T-helper 2 cell treated with Interferon-gamma antibody and Interleukin-4, amounts not matched to agents 100 ng/mL and 5 ng/mL, for 36 hours (primary cell): ENCODE measurements around the gene DGLUCY. TPM values are rescaled to one million over a fixed set of nuclear protein-coding genes. Genes with fewer than 3 reads are reported as not detected.
"Not testable (repeated sequence)": the region's sequence is repeated elsewhere in the genome, so short reads cannot be mapped to it uniquely, and the experiment has no call there.

Experiments used
- intact Hi-C: fragments of 100-400 bp; cut with micrococcal nuclease; formaldehyde crosslinking; loops from one replicate; pipeline ENCODE4 v1.15.1; 2023
- total RNA-seq: library from RNA; stranded (reverse); gene quantifications from 2 replicates; pipeline ENCODE4 v1.2.3, GENCODE V29; 2022

The DGLUCY gene
- total RNA-seq, 1 donor from 2014 or later, result 96.7 TPM

DNA sequence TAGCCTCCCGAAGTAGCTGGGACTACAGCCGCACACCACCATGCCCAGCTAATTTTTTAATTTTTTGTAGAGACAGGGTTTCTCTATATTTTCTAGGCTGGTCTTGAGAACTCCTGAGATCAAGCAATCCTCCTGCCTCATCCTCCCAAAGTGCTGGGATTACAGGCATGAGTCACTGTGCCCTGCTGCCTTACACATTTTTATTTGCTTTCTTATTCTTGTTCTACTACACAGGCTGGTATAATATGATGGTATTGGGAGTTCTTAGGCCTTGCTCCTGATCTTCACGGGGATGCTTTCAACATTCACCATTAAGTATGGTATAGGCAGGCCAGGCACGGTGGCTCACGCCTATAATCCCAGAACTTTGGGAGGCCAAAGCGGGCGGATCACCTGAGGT is 21.2 kb downstream of the DGLUCY start:
- intact Hi-C loops, result no loop called here

DNA sequence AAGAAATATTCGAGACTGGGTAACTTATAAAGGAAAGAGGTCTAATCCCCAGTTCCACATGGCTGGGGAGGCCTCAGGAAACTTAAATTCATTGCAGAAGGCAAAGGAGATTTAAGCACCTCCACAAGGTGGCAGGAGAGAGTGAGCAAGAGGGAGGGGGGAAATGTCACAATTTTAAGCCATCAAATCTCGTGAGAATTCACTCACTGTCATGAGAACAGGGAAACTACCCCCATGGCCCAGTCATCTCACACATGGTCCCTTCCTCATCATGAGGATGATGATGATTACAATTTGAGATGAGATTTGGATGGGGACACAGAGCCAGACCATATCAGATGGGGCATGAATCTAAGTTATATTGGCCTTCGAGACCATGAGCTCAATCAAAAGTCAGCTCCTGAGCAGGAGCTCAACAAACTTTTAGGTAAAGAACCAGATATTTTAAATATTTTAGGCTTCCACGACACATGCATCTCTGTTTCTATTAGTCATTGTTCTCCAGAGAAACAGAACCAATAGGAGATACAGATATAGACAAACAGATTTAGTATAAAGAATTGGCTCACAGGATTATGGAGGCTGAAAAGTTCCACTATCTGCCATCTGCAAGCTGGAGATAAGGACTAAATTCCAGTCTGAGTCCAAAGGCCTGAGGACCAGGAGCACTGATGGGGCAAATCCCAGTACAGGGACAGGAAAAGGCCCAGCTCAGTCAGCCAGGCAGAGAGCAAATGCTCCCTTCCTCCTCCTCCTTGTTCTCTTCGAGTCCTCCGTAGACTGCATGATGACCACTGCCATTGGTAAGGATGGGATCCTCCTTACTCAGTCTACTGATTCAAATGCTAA is 24.9 kb downstream of the DGLUCY start:
- intact Hi-C loops, result loop anchor here (1.0 to 2.0 kb wide), 2 partner anchors 34 to 39 kb away; no protein-coding TSS in a partner anchor

DNA sequence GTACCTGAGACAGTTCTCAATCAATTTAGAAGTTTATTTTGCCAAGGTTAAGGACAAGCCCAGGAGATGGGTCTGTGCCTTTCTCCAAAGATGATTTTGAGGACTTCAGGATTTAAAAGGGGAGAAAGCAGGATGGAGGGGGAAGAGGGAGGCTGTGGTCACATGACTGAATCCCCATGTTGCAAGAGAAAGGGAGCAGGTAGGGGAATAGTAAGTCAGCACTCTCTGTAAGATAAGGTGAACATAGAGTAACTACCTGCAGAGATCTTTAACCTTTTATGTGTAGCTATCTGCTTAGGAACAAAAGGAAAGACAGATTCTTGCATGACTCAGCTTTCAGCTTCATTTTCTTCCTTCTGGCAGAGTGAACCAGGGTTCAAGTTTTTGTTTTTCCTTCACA is 25.9 kb downstream of the DGLUCY start:
- intact Hi-C loops, result loop anchor here (2.0 kb wide), 1 partner anchor 33 kb away; no protein-coding TSS in a partner anchor

DNA sequence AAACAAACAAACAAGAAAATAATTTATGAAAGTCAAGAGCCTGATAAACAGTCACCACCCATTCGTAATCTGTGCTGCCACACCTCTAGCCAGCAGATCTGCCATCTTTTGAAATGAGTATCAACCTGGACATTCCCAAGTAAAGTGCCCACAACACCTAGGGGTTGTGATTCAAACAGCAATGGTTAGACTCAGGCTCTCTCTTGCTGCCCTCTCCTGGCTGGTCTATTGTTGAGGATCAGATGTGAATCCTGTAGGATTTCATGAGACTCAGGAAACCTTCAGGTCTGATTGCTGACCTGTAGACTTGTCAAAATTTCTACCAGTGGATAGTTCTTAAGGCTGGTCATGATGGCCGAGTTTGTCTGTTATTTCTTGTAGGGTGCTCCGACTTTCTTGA is 26.8 kb downstream of the DGLUCY start:
- intact Hi-C loops, result no loop called here

DNA sequence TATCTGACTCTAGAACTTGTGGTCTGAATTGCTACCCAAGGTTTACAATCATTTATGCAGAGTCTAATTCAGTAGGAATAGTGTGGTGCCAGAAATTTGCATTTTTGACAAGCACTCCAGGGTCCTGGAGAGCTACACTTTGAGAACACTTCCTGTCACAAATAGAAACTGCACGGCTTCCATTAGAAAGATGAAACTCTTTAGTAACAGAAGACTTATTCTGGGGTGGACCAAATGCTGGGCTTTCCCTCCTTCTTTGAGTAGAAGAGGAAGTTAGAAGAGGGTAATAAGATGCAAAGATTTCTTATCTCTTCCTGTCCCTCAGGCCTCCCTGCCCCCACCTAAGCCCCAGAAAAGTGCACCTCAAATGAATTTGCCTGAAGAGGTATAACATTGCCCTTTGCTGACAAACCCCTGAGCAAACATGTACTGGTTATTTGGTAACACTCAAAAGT is 28.4 kb downstream of the DGLUCY start:
- intact Hi-C loops, result loop anchor here (1.0 to 2.0 kb wide), 2 partner anchors 27 to 81 kb away; partner anchors contain the start of gene DGLUCY

DNA sequence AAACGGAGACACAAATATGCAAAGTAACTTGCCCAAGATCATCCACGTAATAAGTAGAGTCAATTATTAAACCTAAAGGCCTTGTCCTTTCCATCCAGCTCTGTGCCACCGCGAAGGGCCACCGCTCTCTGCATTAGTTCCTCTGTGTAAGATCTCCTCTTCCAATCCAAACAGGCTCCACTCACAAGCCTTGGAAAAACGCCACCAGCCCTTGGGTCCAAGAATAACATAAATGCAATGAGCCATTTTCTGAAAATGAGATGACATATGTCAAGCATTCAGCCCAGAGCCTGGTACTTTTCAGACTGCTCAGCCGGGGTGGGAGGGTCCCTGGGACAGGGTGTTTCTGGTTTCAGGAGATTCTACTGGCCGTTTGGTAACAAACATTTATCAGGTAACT is 30.0 kb downstream of the DGLUCY start:
- intact Hi-C loops, result loop anchor here (2.0 kb wide), 1 partner anchor 29 kb away; the partner anchor contains the start of gene DGLUCY

DNA sequence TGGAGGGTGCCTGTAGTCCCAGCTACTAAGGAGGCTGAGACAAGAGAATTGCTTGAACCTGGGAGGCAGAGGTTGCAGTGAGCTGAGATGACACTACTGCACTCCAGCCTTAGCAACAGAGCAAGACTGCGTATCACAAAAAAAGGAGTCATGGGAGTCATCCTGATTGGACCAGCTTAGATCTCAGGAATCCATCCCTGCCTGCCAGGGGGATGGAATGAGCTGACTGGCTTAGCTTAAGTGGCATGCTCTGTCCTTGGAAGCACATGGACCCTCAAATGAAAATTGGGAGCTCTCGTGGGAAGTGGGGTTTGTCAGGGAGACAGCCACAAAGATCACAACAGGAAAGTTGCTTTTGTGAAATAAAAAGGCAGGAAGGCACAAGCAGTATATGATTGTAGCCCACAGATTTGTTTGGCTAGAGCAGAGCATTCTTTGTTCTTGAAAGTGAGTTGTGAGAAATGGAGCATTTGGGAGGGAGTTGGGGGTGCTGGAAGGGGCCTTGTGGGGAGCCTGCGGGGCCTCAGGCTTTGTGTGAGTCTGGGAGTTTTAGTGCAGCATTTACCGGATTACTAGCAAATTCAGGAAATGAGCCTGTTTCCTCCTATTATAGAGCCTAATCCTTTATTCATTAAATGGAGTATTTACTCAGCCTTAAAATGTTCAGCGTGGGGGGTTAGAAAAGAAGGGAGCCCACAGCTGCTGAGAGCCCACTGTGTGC is 30.7 kb downstream of the DGLUCY start:
- intact Hi-C loops, result no loop called here

DNA sequence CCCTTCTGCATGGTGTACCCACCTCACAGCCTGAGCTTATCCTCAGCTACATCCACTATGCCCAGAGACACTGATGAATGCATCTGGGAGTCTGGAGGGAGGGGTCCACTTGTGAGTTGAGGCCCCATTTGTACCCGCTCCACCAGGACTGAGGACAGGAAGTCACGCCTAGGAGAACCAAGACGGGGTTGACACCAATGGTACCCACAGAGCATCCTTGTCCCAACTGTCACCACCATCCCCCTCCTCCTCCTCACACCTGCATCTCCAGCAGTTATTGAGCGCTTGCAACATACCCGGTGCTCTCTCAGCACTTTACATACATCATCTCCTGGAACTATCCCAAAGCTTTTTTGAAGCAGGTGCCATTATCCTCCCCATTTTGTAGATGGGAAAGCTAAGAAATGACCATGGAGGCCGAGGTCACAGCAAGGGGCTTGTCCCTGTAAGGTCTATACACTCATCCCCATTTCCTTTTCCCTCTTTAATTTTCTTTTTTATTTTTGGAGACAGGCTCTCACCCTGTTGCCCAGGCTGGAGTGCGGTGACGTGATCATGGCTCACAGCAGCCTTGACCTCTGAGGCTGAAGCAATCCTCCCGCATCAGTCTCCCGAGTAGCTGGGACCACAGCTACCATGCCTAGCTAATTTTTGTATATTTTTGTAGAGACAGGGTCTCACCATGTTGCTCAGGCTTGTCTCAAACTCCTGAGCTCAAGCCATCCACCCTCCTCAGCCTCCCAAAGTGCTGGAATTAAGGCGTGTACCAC is 31.7 kb downstream of the DGLUCY start:
- intact Hi-C loops, result no loop called here

DNA sequence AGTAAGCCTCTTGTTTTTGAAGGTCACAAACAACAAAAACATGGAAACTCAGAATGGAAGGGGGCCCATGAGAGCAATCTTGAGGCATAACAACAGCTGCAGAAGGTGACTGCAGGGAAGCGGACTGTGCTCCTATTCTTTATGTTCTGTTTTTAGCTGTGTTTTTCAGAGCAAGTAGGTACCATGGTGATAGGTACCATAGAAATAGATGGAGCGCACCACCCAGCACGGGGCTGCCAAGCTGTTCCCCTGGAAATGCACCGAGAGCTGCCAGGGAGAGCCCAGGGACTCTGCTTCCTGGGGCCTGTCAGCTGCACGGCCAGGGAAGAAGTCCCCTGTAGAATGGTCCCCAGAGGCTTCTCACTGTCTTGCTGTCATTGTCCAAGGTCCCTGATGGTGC is 32.8 kb downstream of the DGLUCY start:
- intact Hi-C loops, result no loop called here

DNA sequence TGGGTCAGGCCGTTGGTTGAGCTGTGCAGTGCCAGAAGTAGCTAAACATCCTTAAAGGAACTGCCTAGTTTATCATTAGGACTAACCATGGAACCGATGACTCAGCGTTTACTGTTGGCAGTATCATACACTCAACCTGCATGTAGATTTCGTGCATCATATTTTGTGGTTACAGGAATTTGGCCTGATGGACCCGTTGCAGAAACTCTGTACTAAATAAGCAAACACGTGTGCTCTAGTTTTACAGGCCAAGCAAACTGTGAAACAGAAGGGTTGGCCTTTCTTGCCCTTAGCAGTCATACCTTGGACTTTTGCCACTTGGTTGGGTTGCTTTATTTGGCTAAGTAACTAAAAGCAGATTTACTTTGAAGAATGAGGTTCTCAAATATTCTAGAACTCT is 35.6 kb downstream of the DGLUCY start:
- intact Hi-C loops, result no loop called here

DNA sequence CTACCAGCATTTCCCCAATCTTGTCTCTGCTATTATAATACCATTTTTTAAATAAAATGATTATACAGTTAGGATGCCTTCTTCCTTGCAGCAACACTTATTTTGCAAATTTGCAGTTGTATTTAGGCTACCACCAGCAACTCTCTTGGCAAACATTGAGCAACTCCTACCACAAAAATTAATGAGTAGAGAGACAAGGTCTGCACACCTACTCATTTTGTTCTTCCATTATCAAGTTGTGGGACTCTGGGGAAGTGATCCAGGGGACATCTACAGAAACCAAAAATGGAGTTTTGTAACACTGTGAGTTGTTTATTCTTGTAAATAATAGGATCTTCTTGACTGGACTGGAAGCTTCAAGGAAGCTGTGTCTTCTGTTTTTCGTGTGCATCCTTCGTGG is 38.6 kb downstream of the DGLUCY start:
- intact Hi-C loops, result loop anchor here (5.0 kb wide), 1 partner anchor 250 kb away; no protein-coding TSS in a partner anchor

DNA sequence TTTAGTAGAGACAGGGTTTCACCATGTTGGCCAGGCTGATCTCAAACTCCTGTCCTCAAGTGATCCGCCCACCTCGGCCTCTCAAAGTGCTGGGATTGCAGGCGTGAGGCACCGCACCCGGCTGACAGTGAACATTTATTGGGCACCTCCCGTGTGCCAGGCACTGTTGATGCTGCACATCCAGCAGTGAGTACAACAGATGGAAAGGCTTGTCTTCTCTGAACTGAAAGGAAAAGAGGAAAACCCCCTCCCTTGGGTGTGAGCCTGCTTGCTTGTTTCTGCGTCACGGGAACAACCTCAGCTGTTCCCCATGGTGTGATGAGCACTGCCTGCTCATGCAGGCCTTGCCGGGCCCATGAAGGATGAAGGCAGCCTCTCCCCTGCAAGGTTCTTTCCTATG is 39.5 kb downstream of the DGLUCY start:
- intact Hi-C loops, result loop anchor here (5.0 kb wide), 1 partner anchor 251 kb away; no protein-coding TSS in a partner anchor

DNA sequence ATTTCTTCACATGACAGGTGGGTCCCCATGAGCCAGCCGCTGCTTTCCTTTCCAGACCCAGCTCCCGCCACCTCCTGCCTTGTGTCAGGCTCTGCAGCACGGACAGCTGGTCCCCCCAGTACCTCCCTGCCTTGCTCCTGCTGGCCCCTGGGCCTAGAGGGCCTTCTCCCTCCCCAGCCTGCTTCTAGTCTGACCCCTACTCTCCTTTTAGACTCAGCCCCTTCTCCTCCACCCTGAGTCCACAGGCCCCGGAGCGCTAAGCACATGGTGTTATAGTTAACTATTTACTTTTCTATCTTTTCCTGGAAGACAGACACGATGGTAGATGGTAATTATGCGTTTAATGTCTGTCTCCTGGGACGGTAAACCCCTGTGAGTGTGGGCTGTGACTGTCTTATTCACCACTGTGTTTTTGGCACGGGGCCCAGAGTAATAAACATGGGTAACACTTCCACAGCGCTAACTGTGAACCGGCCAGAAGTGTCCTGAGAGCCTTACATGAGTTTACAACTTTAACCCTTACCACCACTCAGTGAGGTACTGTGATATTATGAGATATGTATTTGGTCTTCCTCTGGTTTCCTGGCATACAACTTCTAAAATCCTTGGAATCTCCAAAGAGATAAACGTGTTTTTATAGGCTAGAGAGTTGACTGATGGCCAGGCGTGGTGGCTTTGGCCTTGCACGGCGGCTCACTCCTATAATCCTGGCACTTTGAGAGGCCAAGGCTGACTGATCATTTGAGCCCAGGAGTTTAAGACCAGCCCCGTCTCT is 41.2 kb downstream of the DGLUCY start:
- intact Hi-C loops, result loop anchor here (5.0 kb wide), 1 partner anchor 253 kb away; no protein-coding TSS in a partner anchor

DNA sequence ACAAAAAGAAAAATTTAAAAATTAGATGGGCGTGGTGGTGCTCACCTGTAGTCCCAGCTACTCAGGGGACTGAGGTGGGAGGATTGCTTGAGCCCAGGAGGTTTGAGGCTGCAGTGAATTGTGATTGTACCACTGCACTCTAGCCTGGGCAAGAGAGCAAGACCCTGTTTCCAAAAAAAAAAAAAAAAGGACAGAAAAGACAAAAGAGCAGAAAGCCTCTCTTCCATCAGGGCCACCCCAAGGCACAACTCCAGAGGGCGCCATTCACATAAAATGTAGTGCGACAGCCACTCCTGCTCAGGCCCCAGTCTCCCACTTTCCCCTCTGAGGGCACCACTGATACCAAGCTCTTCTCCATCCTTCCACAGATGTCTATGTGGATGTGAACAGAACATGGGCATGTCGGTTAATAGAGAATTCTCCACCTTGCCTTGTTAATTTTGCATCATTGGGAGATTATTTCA is 41.8 kb downstream of the DGLUCY start:
- intact Hi-C loops, result no loop called here

DNA sequence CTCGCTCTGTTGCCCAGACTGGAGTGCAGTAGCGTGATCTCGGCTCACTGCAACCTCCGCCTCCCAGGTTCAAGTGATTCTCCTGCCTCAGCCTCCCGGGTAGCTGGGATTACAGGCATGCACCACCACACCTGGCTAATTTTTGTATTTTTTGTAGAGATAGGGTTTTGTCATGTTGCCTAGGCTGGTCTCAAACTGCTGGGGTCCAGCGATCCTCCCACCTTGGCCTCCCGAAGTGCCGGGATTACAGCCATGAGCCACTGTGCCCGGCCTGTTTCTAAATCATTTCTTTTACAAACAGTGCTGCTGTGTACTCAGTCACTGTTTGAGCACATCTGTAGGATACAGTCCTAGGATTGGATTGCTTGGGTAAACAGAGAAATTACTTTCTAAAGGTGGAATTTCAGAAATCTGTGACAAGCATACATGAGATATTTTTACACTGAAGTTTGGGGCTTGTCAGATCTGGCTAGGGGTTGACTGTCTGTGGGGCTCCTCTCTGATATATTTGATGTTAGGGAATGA is 42.3 kb downstream of the DGLUCY start:
- intact Hi-C loops, result not testable (repeated sequence)

DNA sequence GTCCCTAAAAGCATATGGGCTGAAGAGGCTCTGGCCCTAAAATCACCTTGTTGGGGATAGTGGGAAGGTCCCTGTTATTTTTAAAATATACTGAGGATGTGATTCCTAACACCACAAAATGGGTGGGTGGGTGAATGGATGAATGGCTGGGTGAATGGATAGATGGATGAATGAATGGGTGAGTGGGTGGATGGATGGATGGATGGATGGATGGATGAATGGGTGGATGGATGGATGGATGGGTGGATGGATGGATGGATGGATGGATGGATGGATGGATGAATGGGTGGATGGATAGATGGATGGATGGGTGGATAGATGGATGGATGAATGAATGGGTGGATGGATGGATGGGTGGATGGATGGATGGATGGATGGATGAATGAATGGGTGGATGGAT is 43.0 kb downstream of the DGLUCY start:
- intact Hi-C loops, result not testable (repeated sequence)

DNA sequence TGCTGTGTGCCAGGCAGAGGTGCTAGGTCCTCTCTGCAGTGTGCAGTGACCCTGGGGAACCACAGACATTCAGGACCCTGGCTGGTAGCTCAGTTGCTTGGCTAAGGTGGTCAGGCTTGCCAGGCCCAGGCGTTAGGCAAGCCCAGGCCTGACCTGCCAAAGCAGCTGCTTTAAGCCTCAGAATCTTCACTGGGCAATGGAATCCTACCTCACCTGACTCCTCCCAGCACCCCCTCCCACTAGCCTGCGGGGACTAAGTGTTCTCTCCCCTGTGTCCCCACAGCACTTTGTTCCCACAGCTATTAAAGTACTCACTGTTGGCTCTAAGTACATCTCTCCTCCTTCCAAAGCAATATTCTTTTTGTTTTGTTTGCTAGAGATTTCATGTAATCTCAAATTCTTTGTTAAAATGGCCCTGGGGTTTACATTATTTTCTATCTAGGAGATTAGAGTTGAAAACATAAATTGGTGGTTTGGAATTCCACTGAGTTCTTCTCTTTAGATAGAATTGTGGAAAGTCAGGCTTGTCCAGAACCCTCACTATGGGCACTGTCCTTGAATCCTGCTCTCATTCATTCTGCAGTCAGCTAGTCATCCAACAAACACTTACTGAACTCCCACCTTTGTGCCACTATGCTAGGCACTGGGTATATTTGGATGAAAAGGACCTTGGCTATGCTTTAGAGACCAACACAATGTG is 44.4 kb downstream of the DGLUCY start:
- intact Hi-C loops, result no loop called here

DNA sequence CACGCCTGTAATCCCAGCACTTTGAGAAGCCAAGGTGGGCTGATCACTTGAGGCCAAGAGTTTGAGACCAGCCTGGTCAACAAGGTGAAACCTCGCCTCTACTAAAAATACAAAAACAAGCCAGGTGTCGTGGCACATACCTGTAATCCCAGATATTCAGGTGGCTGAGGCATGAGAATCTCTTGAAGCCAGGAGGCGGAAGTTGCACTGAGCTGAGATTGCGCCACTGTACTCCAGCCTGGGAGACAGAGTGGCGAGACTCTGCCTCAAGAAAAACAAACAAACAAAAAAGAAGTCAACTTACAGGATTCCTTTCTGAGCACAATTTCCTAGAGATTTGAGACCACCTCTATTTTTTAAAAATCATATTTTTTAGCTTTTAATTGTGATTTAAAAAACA is 45.3 kb downstream of the DGLUCY start:
- intact Hi-C loops, result no loop called here

DNA sequence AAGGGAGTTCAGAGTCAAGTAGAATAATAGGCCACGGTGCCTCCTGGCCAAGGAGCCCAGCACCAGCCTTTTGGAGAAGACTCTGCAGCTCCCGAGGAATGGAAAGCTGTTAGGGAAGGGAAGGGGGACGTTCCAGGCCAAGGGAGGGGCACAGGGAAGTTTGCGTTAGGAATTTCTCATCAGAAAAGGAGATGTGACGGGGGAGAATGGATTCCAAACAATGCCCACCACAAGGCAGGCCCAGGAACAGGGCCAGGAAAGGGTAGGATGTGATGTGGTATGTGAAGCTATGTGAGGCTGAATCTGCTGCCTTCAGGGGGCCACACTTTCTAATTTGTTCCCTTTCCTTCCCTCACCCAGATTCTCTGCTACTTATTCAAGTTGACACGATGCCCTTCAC is 46.0 kb downstream of the DGLUCY start:
- intact Hi-C loops, result no loop called here

DNA sequence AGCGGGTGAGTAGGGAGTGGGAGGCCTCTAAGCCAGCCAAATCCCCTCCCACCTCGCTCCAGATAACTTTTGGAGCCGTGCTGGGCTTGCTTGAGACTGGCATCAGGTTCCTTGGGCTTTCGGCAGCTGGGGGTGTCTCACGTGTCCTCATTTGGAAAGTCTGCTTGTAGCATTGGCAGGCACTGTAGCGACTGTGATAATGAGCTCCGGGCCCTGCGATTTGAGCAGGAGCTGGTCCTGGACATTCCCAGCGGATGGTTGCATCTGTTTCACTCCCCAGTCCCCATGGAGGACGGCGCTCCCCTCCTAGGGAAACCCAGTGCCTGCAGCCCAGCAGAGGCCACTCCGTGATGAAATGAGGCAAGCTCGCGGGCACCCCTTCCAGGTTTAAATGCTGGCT is 49.4 kb downstream of the DGLUCY start:
- intact Hi-C loops, result no loop called here
